ENCODE results near the gene CACNB2. TPM values are rescaled to one million over a fixed set of nuclear protein-coding genes. Genes with fewer than 3 reads are reported as not detected.
"Not testable (repeated sequence)": the region's sequence is repeated elsewhere in the genome, so short reads cannot be mapped to it uniquely, and the experiment has no call there.

The CACNB2 gene
- total and polyA plus RNA-seq, 12 donors: 4.3 to 82.3 (median 12.9) TPM

DNA sequence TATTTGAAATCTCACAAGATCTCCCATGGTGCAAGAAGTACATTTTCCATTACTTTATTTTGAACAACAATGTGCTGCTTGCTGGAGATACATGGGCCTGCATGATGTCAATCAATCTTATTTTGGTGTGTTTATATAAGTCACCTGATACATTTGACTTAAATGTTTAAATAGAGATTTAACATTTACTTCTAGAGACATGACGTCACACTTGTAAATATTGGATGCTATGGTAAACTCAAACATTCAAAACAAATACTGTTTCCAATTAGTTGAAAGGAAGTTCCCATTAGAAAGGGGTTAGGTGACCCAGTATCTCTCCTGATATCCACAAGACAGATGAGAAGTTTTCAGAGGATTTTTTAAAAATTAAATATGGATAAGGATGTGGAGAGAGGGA is 296.7 kb downstream of the CACNB2 start:
- no peaks in the 10 kb centered on the region for H3K9me3 ChIP-seq (replicated peaks in 1 of 3)

DNA sequence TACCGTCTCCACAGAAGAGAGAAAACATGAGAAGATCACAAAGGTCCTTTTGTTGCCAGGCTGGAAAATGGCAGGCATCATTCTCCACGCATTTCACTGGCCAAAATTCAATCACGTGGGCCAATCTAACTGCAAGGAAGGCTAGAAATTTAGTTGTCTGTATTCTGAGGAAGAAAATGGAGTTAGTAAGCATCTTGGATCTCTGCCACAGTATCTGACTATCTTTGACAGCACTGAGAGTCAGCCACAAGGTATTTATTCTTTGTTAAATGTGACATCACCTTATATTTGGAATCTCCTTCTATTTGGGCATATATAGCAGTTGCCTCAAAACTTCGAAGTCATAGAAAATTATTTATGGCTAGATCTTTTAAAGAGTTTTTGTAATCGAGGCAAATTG is 297.3 kb downstream of the CACNB2 start:
- TF ChIP-seq, protein P1, sequence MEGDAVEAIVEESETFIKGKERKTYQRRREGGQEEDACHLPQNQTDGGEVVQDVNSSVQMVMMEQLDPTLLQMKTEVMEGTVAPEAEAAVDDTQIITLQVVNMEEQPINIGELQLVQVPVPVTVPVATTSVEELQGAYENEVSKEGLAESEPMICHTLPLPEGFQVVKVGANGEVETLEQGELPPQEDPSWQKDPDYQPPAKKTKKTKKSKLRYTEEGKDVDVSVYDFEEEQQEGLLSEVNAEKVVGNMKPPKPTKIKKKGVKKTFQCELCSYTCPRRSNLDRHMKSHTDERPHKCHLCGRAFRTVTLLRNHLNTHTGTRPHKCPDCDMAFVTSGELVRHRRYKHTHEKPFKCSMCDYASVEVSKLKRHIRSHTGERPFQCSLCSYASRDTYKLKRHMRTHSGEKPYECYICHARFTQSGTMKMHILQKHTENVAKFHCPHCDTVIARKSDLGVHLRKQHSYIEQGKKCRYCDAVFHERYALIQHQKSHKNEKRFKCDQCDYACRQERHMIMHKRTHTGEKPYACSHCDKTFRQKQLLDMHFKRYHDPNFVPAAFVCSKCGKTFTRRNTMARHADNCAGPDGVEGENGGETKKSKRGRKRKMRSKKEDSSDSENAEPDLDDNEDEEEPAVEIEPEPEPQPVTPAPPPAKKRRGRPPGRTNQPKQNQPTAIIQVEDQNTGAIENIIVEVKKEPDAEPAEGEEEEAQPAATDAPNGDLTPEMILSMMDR (IDR thresholded peaks at IDR 0.05): no peak
- no peak for TF ChIP-seq POLR2A (IDR thresholded peaks at IDR 0.05)
- 62 to 74% (median 65%) methylated on average over 5 of the region's 5 CpGs for WGBS, 4 donors
- intact Hi-C loops (cut with DNase I): no loop called here
- H3K4me3 ChIP-seq: no peak overlapping the region
- no peaks in the 10 kb centered on the region for H3K27me3 ChIP-seq
- no peaks in the 10 kb centered on the region for H3K9me3 ChIP-seq (replicated peaks in 1 of 3)
- H3K36me3 ChIP-seq (replicated peaks in 1 of 2): no peaks in the 10 kb centered on the region
- no peak for DNase-seq
- H3K27ac ChIP-seq: no peak overlapping the region
- H3K4me1 ChIP-seq (replicated peaks in 1 of 2): no peaks in the 10 kb centered on the region

More for the DNA sequence above, 296.7 kb downstream of the CACNB2 start:
- Histone ChIP-seq H3K4me3 (no peak overlapping the region), H3K27ac (no peak overlapping the region), H3K36me3 (replicated peaks in 1 of 2) (no peaks in the 10 kb centered on the region), H3K4me1 (replicated peaks in 1 of 2) (no peaks in the 10 kb centered on the region), H3K27me3 (no peaks in the 10 kb centered on the region)
- intact Hi-C loops (cut with DNase I): no loop called here
- DNase-seq: no peak
- TF ChIP-seq, protein P1 (IDR thresholded peaks at IDR 0.05): no peak
- TF ChIP-seq POLR2A (IDR thresholded peaks at IDR 0.05): no peak
- 90 to 95% (median 92%) methylated on average over 1 of the region's 1 CpG for WGBS, 4 donors

GRCh38 chr10:18438361-18439126 is 298.3 kb downstream of the CACNB2 start:
- no peaks in the 10 kb centered on the region for H3K9me3 ChIP-seq (replicated peaks in 1 of 3)
- WGBS, 4 donors: 90 to 93% (median 92%) methylated on average over 17 of the region's 17 CpGs
- no peaks in the 10 kb centered on the region for H3K27me3 ChIP-seq
- TF ChIP-seq, protein P1 (IDR thresholded peaks at IDR 0.05): no peak
- TF ChIP-seq POLR2A (IDR thresholded peaks at IDR 0.05): no peak
- DNase-seq: no peak
- intact Hi-C loops (cut with DNase I): no loop called here
- H3K4me1 ChIP-seq (replicated peaks in 1 of 2): no peaks in the 10 kb centered on the region
- H3K27ac ChIP-seq: no peak overlapping the region
- H3K36me3 ChIP-seq (replicated peaks in 1 of 2): no peaks in the 10 kb centered on the region
- H3K4me3 ChIP-seq: no peak overlapping the region

DNA sequence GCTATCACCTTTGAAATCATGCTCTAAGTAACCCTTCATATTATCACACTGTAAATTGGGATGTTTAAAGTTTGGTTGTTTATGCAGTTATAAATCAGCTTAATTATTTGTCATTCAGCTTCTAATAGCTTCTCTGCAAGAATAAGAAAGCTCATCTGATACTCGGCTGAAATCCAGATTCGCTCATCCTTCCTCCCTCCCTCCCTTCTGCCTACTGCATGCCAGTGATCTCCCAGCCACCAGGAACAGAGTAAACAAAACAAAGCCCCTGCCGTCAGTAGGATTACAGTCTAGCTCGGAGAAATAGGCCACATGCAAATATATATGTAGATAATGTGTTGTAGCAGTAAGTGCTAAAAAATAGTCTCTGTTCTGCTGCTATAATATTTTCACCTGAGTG is 299.4 kb downstream of the CACNB2 start:
- Histone ChIP-seq H3K4me1 (replicated peaks in 1 of 2) (no peaks in the 10 kb centered on the region), H3K4me3 (no peak overlapping the region), H3K36me3 (replicated peaks in 1 of 2) (no peaks in the 10 kb centered on the region), H3K27me3 (no peaks in the 10 kb centered on the region), H3K9me3 (replicated peaks in 1 of 3) (no peaks in the 10 kb centered on the region), H3K27ac (no peak overlapping the region)
- 78 to 84% (median 83%) methylated on average over 4 of the region's 4 CpGs for WGBS, 4 donors
- intact Hi-C loops (cut with DNase I): no loop called here
- TF ChIP-seq, protein P1 (IDR thresholded peaks at IDR 0.05): no peak
- no peak for TF ChIP-seq POLR2A (IDR thresholded peaks at IDR 0.05)
- no peak for DNase-seq

GRCh38 chr10:18445635-18446034 is 305.4 kb downstream of the CACNB2 start:
- H3K4me1 ChIP-seq (replicated peaks in 1 of 2); H3K9me3 ChIP-seq (replicated peaks in 1 of 3); H3K36me3 ChIP-seq (replicated peaks in 1 of 2); H3K27me3 ChIP-seq; H3K27ac ChIP-seq; intact Hi-C loops (cut with DNase I); H3K4me3 ChIP-seq; DNase-seq: not testable (repeated sequence)
- 90 to 93% (median 93%) methylated on average over 6 of the region's 6 CpGs for WGBS, 4 donors

All from adrenal gland (tissue), 12 donors.